Natural killer cell (primary cell): Measurements from ENCODE around the gene CDC20. TPM values are rescaled to one million over a fixed set of nuclear protein-coding genes. Genes with fewer than 3 reads are reported as not detected.

Source experiments
- ATAC-seq, 3 donors: fragments of 150-1000 bp in 2 of 3; fragments of 200-7000 bp in 1 of 3; cut with Tn5 transposase; 1 replicate in 1 of 3; 2 replicates in 2 of 3; pipeline ENCODE4 v1.10.0; 2021; ENCODE audit warnings: mild to moderate bottlenecking in 2 of 3, moderate library complexity in 2 of 3
- DNase-seq, 2 donors: peaks; one replicate each; pipeline versions ENCODE4 v3.0.0 to v3.0.0-alpha.2; 2013 to 2021; ENCODE audit warnings: mixed read lengths in 1 of 2
- H3K27ac ChIP-seq: one replicate; pipeline ENCODE4 v1.5.1; 2013; ENCODE audit warnings: mild to moderate bottlenecking, low read length
- H3K27me3 ChIP-seq: one replicate; pipeline ENCODE4 v1.6.1; 2013; ENCODE audit warnings: low read length; ENCODE audit not compliant: control insufficient read depth, insufficient read depth
- H3K36me3 ChIP-seq: one replicate; pipeline ENCODE4 v1.6.1; 2013; ENCODE audit warnings: low read length; ENCODE audit not compliant: control insufficient read depth, insufficient read depth
- H3K4me1 ChIP-seq: one replicate; pipeline ENCODE4 v1.6.1; 2013; ENCODE audit warnings: low read length; ENCODE audit not compliant: control insufficient read depth, insufficient read depth
- H3K4me3 ChIP-seq: one replicate; pipeline ENCODE4 v1.5.1; 2013; ENCODE audit warnings: low read length
- H3K9me3 ChIP-seq: one replicate; pipeline ENCODE4 v1.6.1; 2013; ENCODE audit warnings: low read length; ENCODE audit not compliant: control insufficient read depth, insufficient read depth
- H3K27ac Mint-ChIP-seq, 2 donors: one replicate each; pipeline ENCODE4 v1.8.0; 2022; ENCODE audit warnings: mild to moderate bottlenecking in 2 of 2, mixed read lengths in 2 of 2, moderate library complexity in 1 of 2
- H3K27me3 Mint-ChIP-seq, 2 donors: one replicate each; pipeline ENCODE4 v1.8.0; 2022; ENCODE audit warnings: low read depth in 2 of 2, mixed read lengths in 2 of 2
- H3K36me3 Mint-ChIP-seq: one replicate; pipeline ENCODE4 v1.8.0; 2022; ENCODE audit warnings: mixed read lengths
- H3K4me1 Mint-ChIP-seq, 2 donors: one replicate each; pipeline ENCODE4 v1.8.0; 2022; ENCODE audit warnings: mixed read lengths in 2 of 2
- H3K4me3 Mint-ChIP-seq: one replicate; pipeline ENCODE4 v1.8.0; 2022; ENCODE audit warnings: mild to moderate bottlenecking, moderate library complexity, mixed read lengths
- H3K9me3 Mint-ChIP-seq, 2 donors: one replicate each; pipeline ENCODE4 v1.8.0; 2022; ENCODE audit warnings: mixed read lengths in 2 of 2
- WGBS: methylation state at CpG from one replicate; pipeline ENCODE4 v1.1.7; 2013; ENCODE audit warnings: missing lambda C conversion rate; ENCODE audit not compliant: insufficient coverage; 5-methylcytosine and 5-hydroxymethylcytosine counted together
- intact Hi-C: fragments of 100-400 bp; cut with micrococcal nuclease; formaldehyde crosslinking; loops from one replicate; pipeline ENCODE4 v1.14.2; 2022
- total RNA-seq, 4 donors: library from RNA; stranded (reverse); fragments of 120-200 nt in 1 of 4; gene quantifications; one replicate each; pipeline versions ENCODE4 v1.2.3 to v1.2.4, GENCODE V29; 2013 to 2022
- TF ChIP-seq, protein P1 (sequence below): fragments of 200-600 bp; IDR thresholded peaks from one replicate; pipeline ENCODE4 v1.8.0; 2022; ENCODE audit warnings: antibody characterized with exemption

CDC20 gene
- total RNA-seq, 3 donors from 2014 or later (not counting 1 experiment from before 2014, with no cell fraction given), result 0.50 to 2.4 (median 0.96) TPM

DNA sequence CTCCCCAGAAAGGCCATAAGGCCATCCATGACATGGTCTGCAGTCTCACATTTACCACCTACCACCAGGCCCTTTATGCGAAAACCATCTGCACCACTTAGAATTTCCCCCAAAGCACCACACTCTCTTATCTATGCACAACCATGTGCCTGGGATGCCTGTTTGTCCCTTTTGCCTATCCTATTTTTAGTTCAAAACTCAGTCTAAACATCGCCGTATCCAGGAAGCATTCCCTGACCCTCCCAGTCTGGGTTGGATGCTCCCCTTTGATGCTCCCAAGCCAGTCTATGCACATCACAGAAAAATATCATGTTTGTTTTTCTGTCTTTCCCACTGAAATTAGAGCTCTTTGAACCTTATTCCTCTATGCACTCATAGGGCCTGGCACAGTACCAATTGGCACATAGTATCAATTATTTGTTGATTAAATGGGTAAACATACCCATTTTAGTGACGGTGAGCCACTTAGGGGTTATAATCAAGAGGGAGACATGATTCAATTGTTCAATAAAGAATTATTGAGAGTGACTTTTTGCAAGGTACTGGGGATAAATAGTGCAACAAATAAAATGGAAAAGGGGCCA is 14.4 kb upstream of the CDC20 start:
- peaks cover 1% of the 10 kb centered on the region in 2 donors for H3K4me1 Mint-ChIP-seq
- no peaks in the 10 kb centered on the region for H3K27me3 ChIP-seq
- DNase-seq (no peak), ATAC-seq (no peak)
- H3K9me3 ChIP-seq, result no peaks in the 10 kb centered on the region
- no peak overlapping the region for H3K4me3 Mint-ChIP-seq
- no peak overlapping the region for H3K27ac ChIP-seq
- WGBS, result 95% methylated on average over 4 of the region's 4 CpGs
- no peaks in the 10 kb centered on the region for H3K9me3 Mint-ChIP-seq
- no peak overlapping the region for H3K4me3 ChIP-seq
- intact Hi-C loops, result no loop called here
- no peaks in the 10 kb centered on the region for H3K27me3 Mint-ChIP-seq
- TF ChIP-seq, protein P1, sequence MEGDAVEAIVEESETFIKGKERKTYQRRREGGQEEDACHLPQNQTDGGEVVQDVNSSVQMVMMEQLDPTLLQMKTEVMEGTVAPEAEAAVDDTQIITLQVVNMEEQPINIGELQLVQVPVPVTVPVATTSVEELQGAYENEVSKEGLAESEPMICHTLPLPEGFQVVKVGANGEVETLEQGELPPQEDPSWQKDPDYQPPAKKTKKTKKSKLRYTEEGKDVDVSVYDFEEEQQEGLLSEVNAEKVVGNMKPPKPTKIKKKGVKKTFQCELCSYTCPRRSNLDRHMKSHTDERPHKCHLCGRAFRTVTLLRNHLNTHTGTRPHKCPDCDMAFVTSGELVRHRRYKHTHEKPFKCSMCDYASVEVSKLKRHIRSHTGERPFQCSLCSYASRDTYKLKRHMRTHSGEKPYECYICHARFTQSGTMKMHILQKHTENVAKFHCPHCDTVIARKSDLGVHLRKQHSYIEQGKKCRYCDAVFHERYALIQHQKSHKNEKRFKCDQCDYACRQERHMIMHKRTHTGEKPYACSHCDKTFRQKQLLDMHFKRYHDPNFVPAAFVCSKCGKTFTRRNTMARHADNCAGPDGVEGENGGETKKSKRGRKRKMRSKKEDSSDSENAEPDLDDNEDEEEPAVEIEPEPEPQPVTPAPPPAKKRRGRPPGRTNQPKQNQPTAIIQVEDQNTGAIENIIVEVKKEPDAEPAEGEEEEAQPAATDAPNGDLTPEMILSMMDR, result no peak
- no peak overlapping the region for H3K27ac Mint-ChIP-seq
- no peaks in the 10 kb centered on the region for H3K36me3 Mint-ChIP-seq
- H3K36me3 ChIP-seq, result no peaks in the 10 kb centered on the region
- H3K4me1 ChIP-seq, result no peaks in the 10 kb centered on the region

DNA sequence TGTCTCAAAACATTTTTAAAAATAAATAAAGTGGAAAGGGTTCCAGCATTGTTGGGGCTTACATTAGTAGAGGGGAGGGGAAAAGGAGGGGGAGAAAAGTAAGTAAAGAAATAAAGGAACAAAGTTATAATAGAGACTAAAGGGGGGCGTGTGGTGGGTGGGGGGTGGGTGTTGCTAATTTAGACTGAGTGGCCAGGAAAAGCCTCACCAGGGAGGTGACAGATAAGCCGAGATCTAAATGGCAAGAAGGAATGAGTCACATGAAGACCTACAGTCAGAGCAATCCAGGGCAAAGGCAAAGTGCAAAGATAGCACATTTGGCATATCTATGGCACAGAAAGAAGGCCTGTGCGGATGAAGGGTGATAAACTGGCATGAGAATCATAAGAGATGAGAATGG is 13.7 kb upstream of the CDC20 start:
- H3K9me3 Mint-ChIP-seq, result no peaks in the 10 kb centered on the region
- WGBS, result 78% methylated on average over 3 of the region's 3 CpGs
- H3K4me1 Mint-ChIP-seq, result peaks cover 7 to 8% of the 10 kb centered on the region in 2 donors
- TF ChIP-seq, protein P1, result no peak
- no peaks in the 10 kb centered on the region for H3K27me3 Mint-ChIP-seq
- DNase-seq (no peak), ATAC-seq (no peak)
- intact Hi-C loops, result no loop called here
- no peaks in the 10 kb centered on the region for H3K36me3 Mint-ChIP-seq
- Histone ChIP-seq H3K9me3 (no peaks in the 10 kb centered on the region), H3K4me1 (peaks cover 4% of the 10 kb centered on the region), H3K27me3 (no peaks in the 10 kb centered on the region), H3K36me3 (no peaks in the 10 kb centered on the region), H3K27ac (no peak overlapping the region), H3K4me3 (no peak overlapping the region)
- H3K4me3 Mint-ChIP-seq, result no peak overlapping the region
- H3K27ac Mint-ChIP-seq, result no peak overlapping the region

DNA sequence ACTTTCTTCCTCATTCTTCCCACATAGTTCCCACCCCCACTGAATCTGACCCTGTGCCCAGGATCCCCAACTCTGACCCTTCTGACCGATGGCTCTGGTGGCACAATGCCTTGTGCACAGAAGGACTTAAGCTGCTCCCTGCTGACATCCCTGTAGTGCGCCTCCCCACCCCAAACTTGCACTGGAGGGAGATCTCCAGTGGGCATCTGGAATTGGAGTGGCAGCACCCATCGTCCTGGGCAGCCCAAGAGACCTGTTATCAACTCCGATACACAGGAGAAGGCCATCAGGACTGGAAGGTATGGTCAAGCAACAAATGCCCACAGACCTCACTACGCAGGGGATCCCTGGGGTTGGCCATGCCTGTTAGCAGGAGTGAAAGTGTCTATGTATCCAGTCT is 12.1 kb upstream of the CDC20 start:
- Histone ChIP-seq H3K27me3 (no peaks in the 10 kb centered on the region), H3K27ac (no peak overlapping the region), H3K4me1 (peaks cover 4% of the 10 kb centered on the region), H3K4me3 (no peak overlapping the region), H3K36me3 (no peaks in the 10 kb centered on the region), H3K9me3 (no peaks in the 10 kb centered on the region)
- Mint-ChIP-seq H3K27me3 (no peaks in the 10 kb centered on the region), H3K4me3 (no peak overlapping the region), H3K36me3 (no peaks in the 10 kb centered on the region), H3K27ac (no peak overlapping the region), H3K4me1 (peaks cover 7 to 8% of the 10 kb centered on the region in 2 donors), H3K9me3 (no peaks in the 10 kb centered on the region)
- DNase-seq (no peak), ATAC-seq (no peak)
- intact Hi-C loops, result no loop called here
- TF ChIP-seq, protein P1, result no peak
- WGBS, result 96% methylated on average over 5 of the region's 5 CpGs

DNA sequence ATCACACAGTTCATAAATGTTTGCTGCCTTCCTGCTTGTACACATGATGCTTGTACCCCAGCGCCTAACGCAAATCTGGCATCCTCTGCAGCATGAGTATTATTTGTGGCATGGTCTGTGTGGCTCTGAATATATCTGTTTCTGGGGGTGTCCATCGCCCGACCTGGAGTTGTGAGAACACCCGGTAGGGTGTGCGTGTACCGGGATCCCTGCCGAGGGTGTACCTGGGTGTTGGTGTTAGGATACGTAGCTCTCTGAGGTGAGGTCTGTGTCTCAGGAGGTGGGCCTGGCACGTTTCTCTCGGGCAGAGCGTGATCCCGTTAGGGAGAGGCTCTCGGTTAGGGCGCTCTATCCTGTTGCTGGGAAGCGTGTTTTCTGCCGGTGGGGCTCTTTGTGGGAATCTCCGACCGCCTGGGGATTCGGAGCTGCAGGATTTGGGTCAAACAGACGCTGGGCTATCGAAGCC is 10.4 kb upstream of the CDC20 start:
- peak overlapping the region in 1 of 2 donors; percentile 33 for H3K27ac Mint-ChIP-seq
- H3K4me1 Mint-ChIP-seq, result peaks cover 8 to 12% of the 10 kb centered on the region in 2 donors
- H3K4me1 ChIP-seq, result peaks cover 4% of the 10 kb centered on the region
- no peaks in the 10 kb centered on the region for H3K27me3 ChIP-seq
- H3K27ac ChIP-seq, result peak overlapping the region; percentile 41
- no peaks in the 10 kb centered on the region for H3K9me3 ChIP-seq
- WGBS, result 89% methylated on average over 22 of the region's 22 CpGs
- intact Hi-C loops, result no loop called here
- ATAC-seq (no peak), DNase-seq (no peak)
- no peaks in the 10 kb centered on the region for H3K9me3 Mint-ChIP-seq
- H3K36me3 ChIP-seq, result no peaks in the 10 kb centered on the region
- peak overlapping the region; percentile 35 for H3K4me3 Mint-ChIP-seq
- TF ChIP-seq, protein P1, result no peak
- H3K4me3 ChIP-seq, result peak overlapping the region; percentile 26
- no peaks in the 10 kb centered on the region for H3K27me3 Mint-ChIP-seq
- no peaks in the 10 kb centered on the region for H3K36me3 Mint-ChIP-seq
